K562 (cell line): ENCODE data around the gene MAPK13. TPM values are rescaled to one million over a fixed set of nuclear protein-coding genes. Genes with fewer than 3 reads are reported as not detected.
A peak's percentile ranks its signal among the peaks of the same experiment; 100 is the strongest.

Source experiments
- BCL6 ChIP-seq: fragments of 250-450 bp; sonication (Bioruptor Pico); IDR thresholded peaks from 2 replicates; pipeline ENCODE4 v1.4.0; 2020
- CBFB ChIP-seq: sonication (generic); formaldehyde crosslinking; IDR thresholded peaks from 2 replicates; pipeline ENCODE4 v1.4.0; 2020; ENCODE audit warnings: mild to moderate bottlenecking, missing genetic modification reagents
- CBX3 ChIP-seq, 2 experiments: IDR thresholded peaks; 1 replicate in 1 of 2; 2 replicates in 1 of 2; pipeline ENCODE4 v1.6.1; 2012; ENCODE audit warnings: inconsistent platforms in 2 of 2, low read length in 2 of 2, borderline replicate concordance in 1 of 2, control low read depth in 1 of 2
- GTF2A2 ChIP-seq: IDR thresholded peaks from 2 replicates; pipeline ENCODE4 v1.6.1; 2016; ENCODE audit warnings: mild to moderate bottlenecking, missing genetic modification characterization, missing compliant biosample characterization
- HNRNPH1 ChIP-seq: fragments of 200-400 bp; formaldehyde crosslinking; optimal IDR thresholded peaks from 2 replicates; pipeline ENCODE3; 2017; ENCODE audit warnings: low read depth, mild to moderate bottlenecking, low read length, moderate library complexity
- KLF16 ChIP-seq: IDR thresholded peaks from 2 replicates; pipeline ENCODE4 v1.6.1; 2016; ENCODE audit warnings: antibody characterized with exemption
- PRPF4 ChIP-seq: fragments of 200-400 bp; formaldehyde crosslinking; IDR thresholded peaks from one replicate; pipeline ENCODE4 v1.6.1; 2017; ENCODE audit warnings: low read length, low read depth, mild to moderate bottlenecking; ENCODE audit not compliant: insufficient read depth, poor library complexity, severe bottlenecking
- RBM15 ChIP-seq: fragments of 200-400 bp; formaldehyde crosslinking; IDR thresholded peaks from 2 replicates; pipeline ENCODE4 v1.6.1; 2018; ENCODE audit warnings: mild to moderate bottlenecking, low read length, moderate library complexity; ENCODE audit not compliant: insufficient read depth
- SIN3B ChIP-seq: fragments of 450-650 bp; IDR thresholded peaks from 2 replicates; pipeline ENCODE4 v1.6.1; 2017; ENCODE audit warnings: low read depth, mild to moderate bottlenecking, moderate library complexity
- TRIM28 ChIP-seq: fragments of 450-650 bp; IDR thresholded peaks from 2 replicates; pipeline ENCODE4 v1.6.1; 2017
- ZNF143 ChIP-seq: sonication (generic); formaldehyde crosslinking; IDR thresholded peaks from 2 replicates; pipeline ENCODE4 v1.9.0; 2022; ENCODE audit warnings: mild to moderate bottlenecking, missing genetic modification reagents
- ZNF311 ChIP-seq: fragments of 250-450 bp; sonication (Bioruptor Pico); IDR thresholded peaks from 2 replicates; pipeline ENCODE4 v1.4.0; 2020; ENCODE audit warnings: mild to moderate bottlenecking, moderate library complexity
- ZNF408 ChIP-seq: fragments of 250-450 bp; sonication (Bioruptor Pico); IDR thresholded peaks from 2 replicates; pipeline ENCODE4 v1.4.0; 2020; ENCODE audit warnings: low read depth, mild to moderate bottlenecking, moderate library complexity
- ZZZ3 ChIP-seq: fragments of 450-650 bp; IDR thresholded peaks from 2 replicates; pipeline ENCODE4 v1.6.1; 2016; ENCODE audit warnings: antibody characterized with exemption, mild to moderate bottlenecking, moderate library complexity
- polyA plus RNA-seq, 8 experiments: library from polyadenylated mRNA; depleted of rRNA in 4 of 8; stranded (reverse) in 5 of 8; unstranded in 3 of 8; fragments of >200 nt; fragmentation: Nextera tagmentation in 2 of 8; fragmentation: Illumina TruSeq in 1 of 8; extraction: Ambion mirVana in 2 of 8; extraction: Trizol in 1 of 8; gene quantifications; 2 replicates each; pipeline versions ENCODE4 v1.2.1 to v1.2.3, GENCODE V29; 2011 to 2014; ENCODE audit warnings: inconsistent platforms in 1 of 8, missing spikeins in 1 of 8
- total RNA-seq, 7 experiments: library from RNA; depleted of rRNA in 6 of 7; stranded (reverse); fragments of >200 nt in 6 of 7; fragmentation: Illumina TruSeq in 2 of 7; extraction: Trizol in 2 of 7; gene quantifications; 2 replicates each; pipeline versions ENCODE4 v1.2.1 to v1.2.3, GENCODE V29; 2011 to 2021; ENCODE audit warnings: low replicate concordance in 1 of 7
- TF ChIP-seq, protein P1 (sequence below): fragments of 250-450 bp; sonication (Bioruptor Pico); IDR thresholded peaks from 2 replicates; pipeline ENCODE4 v1.9.0; 2021; ENCODE audit warnings: mild to moderate bottlenecking
- TF ChIP-seq, protein P2 (sequence below): sonication (generic); formaldehyde crosslinking; IDR thresholded peaks from 2 replicates; pipeline ENCODE4 v1.4.0; 2020; ENCODE audit warnings: mild to moderate bottlenecking, missing genetic modification reagents
- TF ChIP-seq, protein P3 (sequence below): sonication (generic); formaldehyde crosslinking; IDR thresholded peaks from 2 replicates; pipeline ENCODE4 v1.8.1; 2023; ENCODE audit warnings: mild to moderate bottlenecking, missing genetic modification reagents
- TF ChIP-seq, protein P4 (sequence below): fragments of 200-800 bp; sonication (Bioruptor generic); IDR thresholded peaks from 2 replicates; pipeline ENCODE4 v1.6.1; 2017; ENCODE audit warnings: missing genetic modification characterization, missing compliant biosample characterization
- TF ChIP-seq, protein P5 (sequence below): fragments of 250-450 bp; sonication (Bioruptor Pico); IDR thresholded peaks from 2 replicates; pipeline ENCODE4 v1.8.0; 2022; ENCODE audit warnings: inconsistent platforms, mild to moderate bottlenecking, moderate library complexity, borderline replicate concordance
- TF ChIP-seq, protein P6 (sequence below): sonication (generic); formaldehyde crosslinking; IDR thresholded peaks from 2 replicates; pipeline ENCODE4 v1.8.1; 2023; ENCODE audit warnings: mild to moderate bottlenecking, missing genetic modification reagents

The MAPK13 gene
- total and polyA plus RNA-seq, 9 of the 15 experiments (the other 6 are each of a cell fraction or from before 2014, with no cell fraction given): 0.03 to 2.3 (median 0.48) TPM; not detected in 1

DNA sequence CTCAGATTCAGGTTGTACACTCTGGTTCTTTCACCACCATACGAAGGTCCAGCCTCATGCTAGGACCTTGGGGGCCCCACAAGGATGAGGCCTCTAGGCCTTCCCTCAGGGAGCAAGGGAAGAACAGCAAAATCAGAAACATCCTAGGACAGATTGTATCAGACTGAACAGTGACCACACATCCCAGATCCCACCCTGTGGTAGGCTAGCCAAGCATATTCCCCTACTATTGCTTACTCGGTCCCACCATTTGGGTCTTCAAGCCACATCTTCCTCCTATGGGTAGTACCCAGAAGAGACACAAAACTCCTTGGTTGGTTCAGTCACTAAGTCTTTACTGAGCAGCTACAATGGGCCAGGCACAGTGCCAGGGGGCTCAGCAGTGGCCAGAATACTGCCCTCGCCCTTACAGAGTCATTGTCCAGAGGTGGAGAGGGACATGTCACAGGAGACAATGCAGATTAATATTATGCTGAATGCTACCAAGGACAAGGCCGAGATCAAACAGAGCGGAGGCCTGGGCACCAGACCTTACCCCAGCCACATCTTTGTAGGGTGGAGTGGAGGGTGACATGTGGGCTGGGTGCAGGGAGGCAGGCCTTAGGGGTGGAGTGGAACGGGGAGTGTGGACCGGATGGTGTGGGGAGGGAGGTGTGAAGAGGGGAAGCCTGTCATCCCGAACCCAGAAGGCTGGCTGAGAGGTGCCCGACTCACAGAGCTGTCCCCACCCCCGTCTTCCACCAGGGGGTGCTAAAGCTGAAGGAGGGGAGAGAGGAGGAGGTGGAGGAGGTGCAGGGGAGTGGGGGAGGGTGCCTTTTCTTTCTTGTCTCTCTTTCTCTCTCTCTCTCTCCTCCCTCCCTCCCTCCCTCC is 6.8 kb upstream of the MAPK13 start (continued):
- TF ChIP-seq GTF2A2 (tag) (no peak), TRIM28 (no peak), CBX3 (IDR thresholded peaks at IDR 0.05; ENCODE audit: borderline replicate concordance in 1 of 2, low read length in 2 of 2) (0 out of 3 replicates have a peak, but pooled peaks of 1 of the 2 experiments have one; percentile 67), BCL6 (CRISPR knock-in tag) (no peak), ZZZ3 (no peak), CBFB (CRISPR knock-in tag) (no peak), ZNF143 (CRISPR knock-in tag) (no peak), ZNF408 (CRISPR knock-in tag) (no peak), HNRNPH1 (no peak), SIN3B (no peak), KLF16 (0 out of 2 replicates have a peak, but pooled peaks have one; percentile 71), RBM15 (no peak), ZNF311 (no peak), PRPF4 (no peak)
- TF ChIP-seq, protein P1, sequence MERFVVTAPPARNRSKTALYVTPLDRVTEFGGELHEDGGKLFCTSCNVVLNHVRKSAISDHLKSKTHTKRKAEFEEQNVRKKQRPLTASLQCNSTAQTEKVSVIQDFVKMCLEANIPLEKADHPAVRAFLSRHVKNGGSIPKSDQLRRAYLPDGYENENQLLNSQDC: no peak
- TF ChIP-seq, protein P2, sequence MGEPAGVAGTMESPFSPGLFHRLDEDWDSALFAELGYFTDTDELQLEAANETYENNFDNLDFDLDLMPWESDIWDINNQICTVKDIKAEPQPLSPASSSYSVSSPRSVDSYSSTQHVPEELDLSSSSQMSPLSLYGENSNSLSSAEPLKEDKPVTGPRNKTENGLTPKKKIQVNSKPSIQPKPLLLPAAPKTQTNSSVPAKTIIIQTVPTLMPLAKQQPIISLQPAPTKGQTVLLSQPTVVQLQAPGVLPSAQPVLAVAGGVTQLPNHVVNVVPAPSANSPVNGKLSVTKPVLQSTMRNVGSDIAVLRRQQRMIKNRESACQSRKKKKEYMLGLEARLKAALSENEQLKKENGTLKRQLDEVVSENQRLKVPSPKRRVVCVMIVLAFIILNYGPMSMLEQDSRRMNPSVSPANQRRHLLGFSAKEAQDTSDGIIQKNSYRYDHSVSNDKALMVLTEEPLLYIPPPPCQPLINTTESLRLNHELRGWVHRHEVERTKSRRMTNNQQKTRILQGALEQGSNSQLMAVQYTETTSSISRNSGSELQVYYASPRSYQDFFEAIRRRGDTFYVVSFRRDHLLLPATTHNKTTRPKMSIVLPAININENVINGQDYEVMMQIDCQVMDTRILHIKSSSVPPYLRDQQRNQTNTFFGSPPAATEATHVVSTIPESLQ: 0 out of 2 replicates have a peak, but pooled peaks have one; percentile 47
- TF ChIP-seq, protein P3, sequence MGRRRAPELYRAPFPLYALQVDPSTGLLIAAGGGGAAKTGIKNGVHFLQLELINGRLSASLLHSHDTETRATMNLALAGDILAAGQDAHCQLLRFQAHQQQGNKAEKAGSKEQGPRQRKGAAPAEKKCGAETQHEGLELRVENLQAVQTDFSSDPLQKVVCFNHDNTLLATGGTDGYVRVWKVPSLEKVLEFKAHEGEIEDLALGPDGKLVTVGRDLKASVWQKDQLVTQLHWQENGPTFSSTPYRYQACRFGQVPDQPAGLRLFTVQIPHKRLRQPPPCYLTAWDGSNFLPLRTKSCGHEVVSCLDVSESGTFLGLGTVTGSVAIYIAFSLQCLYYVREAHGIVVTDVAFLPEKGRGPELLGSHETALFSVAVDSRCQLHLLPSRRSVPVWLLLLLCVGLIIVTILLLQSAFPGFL (CRISPR knock-in tag): no peak
- TF ChIP-seq, protein P4, sequence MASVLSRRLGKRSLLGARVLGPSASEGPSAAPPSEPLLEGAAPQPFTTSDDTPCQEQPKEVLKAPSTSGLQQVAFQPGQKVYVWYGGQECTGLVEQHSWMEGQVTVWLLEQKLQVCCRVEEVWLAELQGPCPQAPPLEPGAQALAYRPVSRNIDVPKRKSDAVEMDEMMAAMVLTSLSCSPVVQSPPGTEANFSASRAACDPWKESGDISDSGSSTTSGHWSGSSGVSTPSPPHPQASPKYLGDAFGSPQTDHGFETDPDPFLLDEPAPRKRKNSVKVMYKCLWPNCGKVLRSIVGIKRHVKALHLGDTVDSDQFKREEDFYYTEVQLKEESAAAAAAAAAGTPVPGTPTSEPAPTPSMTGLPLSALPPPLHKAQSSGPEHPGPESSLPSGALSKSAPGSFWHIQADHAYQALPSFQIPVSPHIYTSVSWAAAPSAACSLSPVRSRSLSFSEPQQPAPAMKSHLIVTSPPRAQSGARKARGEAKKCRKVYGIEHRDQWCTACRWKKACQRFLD: no peak
- TF ChIP-seq, protein P5, sequence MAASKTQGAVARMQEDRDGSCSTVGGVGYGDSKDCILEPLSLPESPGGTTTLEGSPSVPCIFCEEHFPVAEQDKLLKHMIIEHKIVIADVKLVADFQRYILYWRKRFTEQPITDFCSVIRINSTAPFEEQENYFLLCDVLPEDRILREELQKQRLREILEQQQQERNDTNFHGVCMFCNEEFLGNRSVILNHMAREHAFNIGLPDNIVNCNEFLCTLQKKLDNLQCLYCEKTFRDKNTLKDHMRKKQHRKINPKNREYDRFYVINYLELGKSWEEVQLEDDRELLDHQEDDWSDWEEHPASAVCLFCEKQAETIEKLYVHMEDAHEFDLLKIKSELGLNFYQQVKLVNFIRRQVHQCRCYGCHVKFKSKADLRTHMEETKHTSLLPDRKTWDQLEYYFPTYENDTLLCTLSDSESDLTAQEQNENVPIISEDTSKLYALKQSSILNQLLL (CRISPR knock-in tag): no peak
- TF ChIP-seq, protein P6, sequence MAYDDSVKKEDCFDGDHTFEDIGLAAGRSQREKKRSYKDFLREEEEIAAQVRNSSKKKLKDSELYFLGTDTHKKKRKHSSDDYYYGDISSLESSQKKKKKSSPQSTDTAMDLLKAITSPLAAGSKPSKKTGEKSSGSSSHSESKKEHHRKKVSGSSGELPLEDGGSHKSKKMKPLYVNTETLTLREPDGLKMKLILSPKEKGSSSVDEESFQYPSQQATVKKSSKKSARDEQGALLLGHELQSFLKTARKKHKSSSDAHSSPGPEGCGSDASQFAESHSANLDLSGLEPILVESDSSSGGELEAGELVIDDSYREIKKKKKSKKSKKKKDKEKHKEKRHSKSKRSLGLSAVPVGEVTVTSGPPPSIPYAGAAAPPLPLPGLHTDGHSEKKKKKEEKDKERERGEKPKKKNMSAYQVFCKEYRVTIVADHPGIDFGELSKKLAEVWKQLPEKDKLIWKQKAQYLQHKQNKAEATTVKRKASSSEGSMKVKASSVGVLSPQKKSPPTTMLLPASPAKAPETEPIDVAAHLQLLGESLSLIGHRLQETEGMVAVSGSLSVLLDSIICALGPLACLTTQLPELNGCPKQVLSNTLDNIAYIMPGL (CRISPR knock-in tag): no peak
